H1 (cell line): Measurements from ENCODE around the gene BIRC5. TPM values are rescaled to one million over a fixed set of nuclear protein-coding genes. Genes with fewer than 3 reads are reported as not detected.

Experiments
- BACH1 ChIP-seq: IDR thresholded peaks from 2 replicates; pipeline ENCODE4 v1.6.1; 2012; ENCODE audit warnings: low read length, improper control_type of control experiment
- BRCA1 ChIP-seq: IDR thresholded peaks from 2 replicates; pipeline ENCODE4 v1.6.1; 2012; ENCODE audit warnings: low read depth, low read length, improper control_type of control experiment
- EZH2 ChIP-seq: fragments of 200-600 bp; sonication (generic); IDR thresholded peaks from 2 replicates; pipeline ENCODE4 v1.7.1; 2012; ENCODE audit warnings: low read depth, mild to moderate bottlenecking, moderate library complexity, low read length, inconsistent platforms; ENCODE audit not compliant: severe bottlenecking
- POU5F1 ChIP-seq: IDR thresholded peaks from 2 replicates; pipeline ENCODE4 v1.6.1; 2011; ENCODE audit warnings: low read depth, mild to moderate bottlenecking, low read length, moderate library complexity
- SAP30 ChIP-seq: fragments of 300-600 bp; sonication (generic); IDR thresholded peaks from 2 replicates; pipeline ENCODE4 v1.7.1; 2012; ENCODE audit warnings: low read length, moderate library complexity, mild to moderate bottlenecking, inconsistent platforms; ENCODE audit not compliant: insufficient read depth, insufficient replicate concordance
- SIN3A ChIP-seq, 2 experiments: IDR thresholded peaks in 1 of 2; conservative IDR thresholded peaks in 1 of 2; 2 replicates each; pipeline ENCODE4 v1.6.1; 2011 to 2012; ENCODE audit warnings: low read length in 2 of 2, improper control_type of control experiment in 1 of 2, low read depth in 1 of 2, mild to moderate bottlenecking in 1 of 2
- SRF ChIP-seq: IDR thresholded peaks from 2 replicates; pipeline ENCODE4 v1.6.1; 2011; ENCODE audit warnings: mild to moderate bottlenecking, low read depth, low read length, moderate library complexity
- TAF1 ChIP-seq: IDR thresholded peaks from 2 replicates; pipeline ENCODE4 v1.6.1; 2011; ENCODE audit warnings: mild to moderate bottlenecking, low read depth, low read length
- TCF12 ChIP-seq: IDR thresholded peaks from 2 replicates; pipeline ENCODE4 v1.6.1; 2011; ENCODE audit warnings: low read depth, mild to moderate bottlenecking, low read length
- TEAD4 ChIP-seq: IDR thresholded peaks from 2 replicates; pipeline ENCODE4 v1.6.1; 2012; ENCODE audit warnings: low read depth, low read length, inconsistent platforms, mixed read lengths
- polyA plus RNA-seq, 7 experiments: library from polyadenylated mRNA; depleted of rRNA in 3 of 7; stranded (reverse) in 5 of 7; unstranded in 2 of 7; fragments of >200 nt in 5 of 7; fragments of 200-250 nt in 2 of 7; gene quantifications; 1 replicate in 5 of 7; 2 replicates in 1 of 7; 4 replicates in 1 of 7; pipeline versions ENCODE4 v1.2.1 to v1.2.3, GENCODE V29; 2011 to 2013; ENCODE audit warnings: missing spikeins in 2 of 7, mixed read lengths in 2 of 7
- total RNA-seq: library from RNA; stranded (reverse); fragmentation: NEBNext Ultra II Directional; extraction: Animal tissue kit (Norgen Biotek cat#: 25700); gene quantifications from 2 replicates; pipeline ENCODE4 v1.2.1, GENCODE V29; 2021
- TF ChIP-seq, protein P1 (sequence below): fragments of 300-600 bp; sonication (generic); IDR thresholded peaks from 2 replicates; pipeline ENCODE4 v1.7.1; 2012; ENCODE audit warnings: low read length, moderate library complexity, mild to moderate bottlenecking, inconsistent platforms; ENCODE audit not compliant: insufficient replicate concordance
- TF ChIP-seq, protein P2 (sequence below): IDR thresholded peaks from 2 replicates; pipeline ENCODE4 v1.6.1; 2011; ENCODE audit warnings: low read depth, mild to moderate bottlenecking, low read length; ENCODE audit not compliant: insufficient read depth

The BIRC5 gene
- total and polyA plus RNA-seq, 2 of the 8 experiments (the other 6 are each of a cell fraction or from before 2014, with no cell fraction given) = 42.2 to 108 TPM

DNA sequence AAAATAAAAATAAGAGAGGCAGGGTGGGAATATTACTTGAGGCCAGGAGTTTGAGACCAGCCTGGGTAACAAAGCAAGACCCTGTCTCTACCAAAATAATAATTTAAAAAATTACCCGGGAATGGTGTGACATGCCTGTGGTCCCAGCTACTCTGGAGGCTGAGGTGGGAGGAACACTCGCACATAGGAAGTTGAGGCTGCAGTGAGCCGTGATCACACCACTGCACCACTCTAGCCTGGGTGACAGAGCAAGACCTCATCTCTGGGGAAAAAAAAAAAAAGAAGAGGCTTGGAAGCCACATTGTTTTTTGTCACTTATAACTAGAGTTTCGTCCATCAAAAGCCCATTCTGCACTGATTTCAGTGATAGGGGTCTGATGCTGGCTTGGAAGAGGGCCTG is 14.1 kb downstream of the BIRC5 start (continued):
- TF ChIP-seq, protein P1, sequence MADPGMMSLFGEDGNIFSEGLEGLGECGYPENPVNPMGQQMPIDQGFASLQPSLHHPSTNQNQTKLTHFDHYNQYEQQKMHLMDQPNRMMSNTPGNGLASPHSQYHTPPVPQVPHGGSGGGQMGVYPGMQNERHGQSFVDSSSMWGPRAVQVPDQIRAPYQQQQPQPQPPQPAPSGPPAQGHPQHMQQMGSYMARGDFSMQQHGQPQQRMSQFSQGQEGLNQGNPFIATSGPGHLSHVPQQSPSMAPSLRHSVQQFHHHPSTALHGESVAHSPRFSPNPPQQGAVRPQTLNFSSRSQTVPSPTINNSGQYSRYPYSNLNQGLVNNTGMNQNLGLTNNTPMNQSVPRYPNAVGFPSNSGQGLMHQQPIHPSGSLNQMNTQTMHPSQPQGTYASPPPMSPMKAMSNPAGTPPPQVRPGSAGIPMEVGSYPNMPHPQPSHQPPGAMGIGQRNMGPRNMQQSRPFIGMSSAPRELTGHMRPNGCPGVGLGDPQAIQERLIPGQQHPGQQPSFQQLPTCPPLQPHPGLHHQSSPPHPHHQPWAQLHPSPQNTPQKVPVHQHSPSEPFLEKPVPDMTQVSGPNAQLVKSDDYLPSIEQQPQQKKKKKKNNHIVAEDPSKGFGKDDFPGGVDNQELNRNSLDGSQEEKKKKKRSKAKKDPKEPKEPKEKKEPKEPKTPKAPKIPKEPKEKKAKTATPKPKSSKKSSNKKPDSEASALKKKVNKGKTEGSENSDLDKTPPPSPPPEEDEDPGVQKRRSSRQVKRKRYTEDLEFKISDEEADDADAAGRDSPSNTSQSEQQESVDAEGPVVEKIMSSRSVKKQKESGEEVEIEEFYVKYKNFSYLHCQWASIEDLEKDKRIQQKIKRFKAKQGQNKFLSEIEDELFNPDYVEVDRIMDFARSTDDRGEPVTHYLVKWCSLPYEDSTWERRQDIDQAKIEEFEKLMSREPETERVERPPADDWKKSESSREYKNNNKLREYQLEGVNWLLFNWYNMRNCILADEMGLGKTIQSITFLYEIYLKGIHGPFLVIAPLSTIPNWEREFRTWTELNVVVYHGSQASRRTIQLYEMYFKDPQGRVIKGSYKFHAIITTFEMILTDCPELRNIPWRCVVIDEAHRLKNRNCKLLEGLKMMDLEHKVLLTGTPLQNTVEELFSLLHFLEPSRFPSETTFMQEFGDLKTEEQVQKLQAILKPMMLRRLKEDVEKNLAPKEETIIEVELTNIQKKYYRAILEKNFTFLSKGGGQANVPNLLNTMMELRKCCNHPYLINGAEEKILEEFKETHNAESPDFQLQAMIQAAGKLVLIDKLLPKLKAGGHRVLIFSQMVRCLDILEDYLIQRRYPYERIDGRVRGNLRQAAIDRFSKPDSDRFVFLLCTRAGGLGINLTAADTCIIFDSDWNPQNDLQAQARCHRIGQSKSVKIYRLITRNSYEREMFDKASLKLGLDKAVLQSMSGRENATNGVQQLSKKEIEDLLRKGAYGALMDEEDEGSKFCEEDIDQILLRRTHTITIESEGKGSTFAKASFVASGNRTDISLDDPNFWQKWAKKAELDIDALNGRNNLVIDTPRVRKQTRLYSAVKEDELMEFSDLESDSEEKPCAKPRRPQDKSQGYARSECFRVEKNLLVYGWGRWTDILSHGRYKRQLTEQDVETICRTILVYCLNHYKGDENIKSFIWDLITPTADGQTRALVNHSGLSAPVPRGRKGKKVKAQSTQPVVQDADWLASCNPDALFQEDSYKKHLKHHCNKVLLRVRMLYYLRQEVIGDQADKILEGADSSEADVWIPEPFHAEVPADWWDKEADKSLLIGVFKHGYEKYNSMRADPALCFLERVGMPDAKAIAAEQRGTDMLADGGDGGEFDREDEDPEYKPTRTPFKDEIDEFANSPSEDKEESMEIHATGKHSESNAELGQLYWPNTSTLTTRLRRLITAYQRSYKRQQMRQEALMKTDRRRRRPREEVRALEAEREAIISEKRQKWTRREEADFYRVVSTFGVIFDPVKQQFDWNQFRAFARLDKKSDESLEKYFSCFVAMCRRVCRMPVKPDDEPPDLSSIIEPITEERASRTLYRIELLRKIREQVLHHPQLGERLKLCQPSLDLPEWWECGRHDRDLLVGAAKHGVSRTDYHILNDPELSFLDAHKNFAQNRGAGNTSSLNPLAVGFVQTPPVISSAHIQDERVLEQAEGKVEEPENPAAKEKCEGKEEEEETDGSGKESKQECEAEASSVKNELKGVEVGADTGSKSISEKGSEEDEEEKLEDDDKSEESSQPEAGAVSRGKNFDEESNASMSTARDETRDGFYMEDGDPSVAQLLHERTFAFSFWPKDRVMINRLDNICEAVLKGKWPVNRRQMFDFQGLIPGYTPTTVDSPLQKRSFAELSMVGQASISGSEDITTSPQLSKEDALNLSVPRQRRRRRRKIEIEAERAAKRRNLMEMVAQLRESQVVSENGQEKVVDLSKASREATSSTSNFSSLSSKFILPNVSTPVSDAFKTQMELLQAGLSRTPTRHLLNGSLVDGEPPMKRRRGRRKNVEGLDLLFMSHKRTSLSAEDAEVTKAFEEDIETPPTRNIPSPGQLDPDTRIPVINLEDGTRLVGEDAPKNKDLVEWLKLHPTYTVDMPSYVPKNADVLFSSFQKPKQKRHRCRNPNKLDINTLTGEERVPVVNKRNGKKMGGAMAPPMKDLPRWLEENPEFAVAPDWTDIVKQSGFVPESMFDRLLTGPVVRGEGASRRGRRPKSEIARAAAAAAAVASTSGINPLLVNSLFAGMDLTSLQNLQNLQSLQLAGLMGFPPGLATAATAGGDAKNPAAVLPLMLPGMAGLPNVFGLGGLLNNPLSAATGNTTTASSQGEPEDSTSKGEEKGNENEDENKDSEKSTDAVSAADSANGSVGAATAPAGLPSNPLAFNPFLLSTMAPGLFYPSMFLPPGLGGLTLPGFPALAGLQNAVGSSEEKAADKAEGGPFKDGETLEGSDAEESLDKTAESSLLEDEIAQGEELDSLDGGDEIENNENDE = no peak
- TF ChIP-seq TAF1 (no peak), BRCA1 (no peak), SRF (no peak), SAP30 (no peak), BACH1 (no peak), EZH2 (no peak), TEAD4 (no peak), SIN3A (conservative IDR thresholded peaks at IDR 0.05 in 1 of 2, IDR thresholded peaks at IDR 0.05 in 1 of 2; ENCODE audit: low read depth in 1 of 2, low read length in 2 of 2) (no peak), POU5F1 (no peak), TCF12 (no peak)
- TF ChIP-seq, protein P2, sequence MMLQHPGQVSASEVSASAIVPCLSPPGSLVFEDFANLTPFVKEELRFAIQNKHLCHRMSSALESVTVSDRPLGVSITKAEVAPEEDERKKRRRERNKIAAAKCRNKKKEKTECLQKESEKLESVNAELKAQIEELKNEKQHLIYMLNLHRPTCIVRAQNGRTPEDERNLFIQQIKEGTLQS = no peak
